ENCODE measurements around the gene GAB2.

- no peak for TF ChIP-seq CTCF (conservative IDR thresholded peaks at IDR 0.05; ENCODE audit: low read depth, low read length)
- TF ChIP-seq CHD1 (IDR thresholded peaks at IDR 0.05; ENCODE audit: low read depth, low read length) = no peak
- no peak for TF ChIP-seq POLR2A (IDR thresholded peaks at IDR 0.05; ENCODE audit: low read depth, low read length)
- TF ChIP-seq RFX5 (IDR thresholded peaks at IDR 0.05; ENCODE audit: low read depth, low read length) = no peak
- TF ChIP-seq, protein P1, sequence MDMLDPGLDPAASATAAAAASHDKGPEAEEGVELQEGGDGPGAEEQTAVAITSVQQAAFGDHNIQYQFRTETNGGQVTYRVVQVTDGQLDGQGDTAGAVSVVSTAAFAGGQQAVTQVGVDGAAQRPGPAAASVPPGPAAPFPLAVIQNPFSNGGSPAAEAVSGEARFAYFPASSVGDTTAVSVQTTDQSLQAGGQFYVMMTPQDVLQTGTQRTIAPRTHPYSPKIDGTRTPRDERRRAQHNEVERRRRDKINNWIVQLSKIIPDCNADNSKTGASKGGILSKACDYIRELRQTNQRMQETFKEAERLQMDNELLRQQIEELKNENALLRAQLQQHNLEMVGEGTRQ (IDR thresholded peaks at IDR 0.05; ENCODE audit: low read depth, low read length) = no peak
- TF ChIP-seq RAD21 (IDR thresholded peaks at IDR 0.05; ENCODE audit: low read length) = no peak
- no peak for TF ChIP-seq CEBPB (IDR thresholded peaks at IDR 0.05; ENCODE audit: low read depth, low read length)
- TF ChIP-seq MXI1 (IDR thresholded peaks at IDR 0.05; ENCODE audit: borderline replicate concordance, low read depth, low read length) = no peak
- TF ChIP-seq, protein P2, sequence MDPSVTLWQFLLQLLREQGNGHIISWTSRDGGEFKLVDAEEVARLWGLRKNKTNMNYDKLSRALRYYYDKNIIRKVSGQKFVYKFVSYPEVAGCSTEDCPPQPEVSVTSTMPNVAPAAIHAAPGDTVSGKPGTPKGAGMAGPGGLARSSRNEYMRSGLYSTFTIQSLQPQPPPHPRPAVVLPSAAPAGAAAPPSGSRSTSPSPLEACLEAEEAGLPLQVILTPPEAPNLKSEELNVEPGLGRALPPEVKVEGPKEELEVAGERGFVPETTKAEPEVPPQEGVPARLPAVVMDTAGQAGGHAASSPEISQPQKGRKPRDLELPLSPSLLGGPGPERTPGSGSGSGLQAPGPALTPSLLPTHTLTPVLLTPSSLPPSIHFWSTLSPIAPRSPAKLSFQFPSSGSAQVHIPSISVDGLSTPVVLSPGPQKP (IDR thresholded peaks at IDR 0.05; ENCODE audit: borderline replicate concordance, low read depth, low read length) = no peak
- no peak for TF ChIP-seq MAFK (IDR thresholded peaks at IDR 0.05; ENCODE audit: low read depth, low read length)
- TF ChIP-seq MAZ (IDR thresholded peaks at IDR 0.05; ENCODE audit: borderline replicate concordance, low read depth, low read length) = no peak
- TF ChIP-seq RCOR1 (IDR thresholded peaks at IDR 0.05; ENCODE audit: insufficient replicate concordance, low read length) = no peak
- TF ChIP-seq SMC3 (IDR thresholded peaks at IDR 0.05; ENCODE audit: low read depth, low read length) = no peak
Measured at GRCh38 chr11:78426845-78427244, 9.2 kb upstream of the GAB2 start.

All from IMR-90 (cell line).